Measurements from ENCODE around the gene ARFGAP1. TPM values are rescaled to one million over a fixed set of nuclear protein-coding genes. Genes with fewer than 3 reads are reported as not detected.

Gene ARFGAP1
- total RNA-seq, 1 donor from 2014 or later = 208 TPM

DNA sequence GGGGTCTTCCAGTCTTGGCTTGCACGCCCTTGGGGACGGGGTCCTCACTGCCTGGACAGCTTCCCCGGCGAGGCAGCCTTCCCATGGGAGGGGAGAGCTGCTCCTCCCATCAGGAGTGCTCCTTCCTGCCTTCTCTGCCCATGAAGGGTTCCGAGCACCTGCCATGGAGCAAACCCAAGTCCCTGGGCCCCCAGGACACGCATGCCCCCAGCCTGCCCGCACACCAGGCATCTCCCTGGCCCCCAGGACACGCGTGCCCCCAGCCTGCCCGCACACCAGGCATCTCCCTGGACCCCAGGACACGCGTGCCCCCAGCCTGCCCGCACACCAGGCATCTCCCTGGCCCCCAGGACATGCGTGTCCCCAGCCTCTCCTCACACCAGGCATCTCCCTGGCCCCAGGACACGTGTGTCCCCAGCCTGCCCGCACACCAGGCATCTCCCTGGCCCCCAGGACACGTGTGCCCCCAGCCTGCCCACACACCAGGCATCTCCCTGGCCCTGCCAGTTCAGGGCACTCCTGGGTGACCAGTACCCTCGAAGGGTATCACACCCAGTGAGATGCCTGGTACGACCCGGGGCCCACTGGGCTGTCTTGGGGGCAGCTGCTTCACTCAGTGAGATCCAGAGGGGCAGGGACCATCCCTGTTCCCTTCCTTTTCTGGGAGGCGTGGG is 42.1 kb downstream of the ARFGAP1 start:
- Mint-ChIP-seq H3K9me3 (no peaks in the 10 kb centered on the region), H3K27ac (no peak overlapping the region), H3K27me3 (ENCODE audit: low read depth) (no peaks in the 10 kb centered on the region), H3K4me1 (peaks cover 1% of the 10 kb centered on the region), H3K4me3 (no peak overlapping the region), H3K36me3 (no peaks in the 10 kb centered on the region)
- no peak for DNase-seq (ENCODE audit: low spot score in 2 of 2, unreplicated experiment in 2 of 2)
- no peak for TF ChIP-seq CTCF (IDR thresholded peaks at IDR 0.05; ENCODE audit: unreplicated experiment)

DNA sequence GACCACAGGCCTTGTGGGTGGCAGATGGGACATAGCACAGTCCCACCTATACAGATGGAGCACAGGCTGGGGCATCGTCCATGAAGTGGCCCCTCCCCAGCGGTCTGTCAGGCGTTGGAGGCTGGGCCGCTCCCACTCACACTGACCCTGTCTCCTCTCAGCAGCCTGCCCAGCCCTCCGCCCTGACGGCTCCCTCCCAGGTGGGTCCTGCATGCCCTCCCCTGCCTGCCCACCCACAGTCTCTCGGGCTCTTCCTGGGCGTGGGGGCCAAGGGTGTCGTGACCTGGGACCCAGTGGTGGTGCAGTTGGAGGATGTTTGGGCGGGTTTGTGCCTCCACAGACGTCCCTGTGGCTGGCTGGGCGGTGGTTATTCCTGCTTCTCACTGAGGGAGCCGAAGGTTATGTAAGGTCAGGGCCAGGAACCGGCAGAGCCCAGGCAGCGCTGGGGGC is 42.7 kb downstream of the ARFGAP1 start:
- Mint-ChIP-seq H3K4me3 (no peak overlapping the region), H3K9me3 (no peaks in the 10 kb centered on the region), H3K27me3 (ENCODE audit: low read depth) (no peaks in the 10 kb centered on the region), H3K36me3 (no peaks in the 10 kb centered on the region), H3K27ac (no peak overlapping the region), H3K4me1 (no peaks in the 10 kb centered on the region)
- no peak for DNase-seq (ENCODE audit: low spot score in 2 of 2, unreplicated experiment in 2 of 2)
- no peak for TF ChIP-seq CTCF (IDR thresholded peaks at IDR 0.05; ENCODE audit: unreplicated experiment)

- H3K9me3 Mint-ChIP-seq = no peaks in the 10 kb centered on the region
- H3K4me1 Mint-ChIP-seq = peaks cover under 1% of the 10 kb centered on the region
- H3K27me3 Mint-ChIP-seq (ENCODE audit: low read depth) = no peaks in the 10 kb centered on the region
- no peak overlapping the region for H3K27ac Mint-ChIP-seq
- DNase-seq (ENCODE audit: low spot score in 2 of 2, unreplicated experiment in 2 of 2) = no peak
- no peak for TF ChIP-seq CTCF (IDR thresholded peaks at IDR 0.05; ENCODE audit: unreplicated experiment)
- no peaks in the 10 kb centered on the region for H3K36me3 Mint-ChIP-seq
- H3K4me3 Mint-ChIP-seq = no peak overlapping the region
Measured at GRCh38 chr20:63315731-63316491, 43.3 kb downstream of the ARFGAP1 start.

GRCh38 chr20:63316502-63316921 is 43.9 kb downstream of the ARFGAP1 start:
- DNase-seq (ENCODE audit: low spot score in 2 of 2, unreplicated experiment in 2 of 2) = no peak
- H3K4me3 Mint-ChIP-seq = no peak overlapping the region

GRCh38 chr20:63317061-63317460 is 44.4 kb downstream of the ARFGAP1 start:
- H3K27me3 Mint-ChIP-seq (ENCODE audit: low read depth) = no peaks in the 10 kb centered on the region
- no peak overlapping the region for H3K27ac Mint-ChIP-seq
- no peak for TF ChIP-seq CTCF (IDR thresholded peaks at IDR 0.05; ENCODE audit: unreplicated experiment)
- no peak for DNase-seq (ENCODE audit: low spot score in 2 of 2, unreplicated experiment in 2 of 2)
- no peak overlapping the region for H3K4me3 Mint-ChIP-seq
- H3K36me3 Mint-ChIP-seq = no peaks in the 10 kb centered on the region
- peaks cover 5% of the 10 kb centered on the region for H3K4me1 Mint-ChIP-seq
- no peaks in the 10 kb centered on the region for H3K9me3 Mint-ChIP-seq

More at GRCh38 chr20:63316502-63316921, 43.9 kb downstream of the ARFGAP1 start:
- Mint-ChIP-seq H3K9me3 (no peaks in the 10 kb centered on the region), H3K27ac (no peak overlapping the region), H3K27me3 (ENCODE audit: low read depth) (no peaks in the 10 kb centered on the region), H3K4me1 (peaks cover 5% of the 10 kb centered on the region), H3K36me3 (no peaks in the 10 kb centered on the region)
- TF ChIP-seq CTCF (IDR thresholded peaks at IDR 0.05; ENCODE audit: unreplicated experiment) = no peak

Measured in mesothelial cell of epicardium (in vitro differentiated cells).